Activated CD8-positive, alpha-beta memory T cell treated with anti-CD3 and anti-CD28 coated beads for 4 hours (primary cell): ENCODE results near the gene NR3C1.
A peak's percentile ranks its signal among the peaks of the same experiment; 100 is the strongest.

Experiments
- DNase-seq, 2 donors: peaks; one replicate each; pipeline ENCODE4 v3.0.0-alpha.2; 2020; ENCODE audit warnings: low read depth in 2 of 2

Gene NR3C1

GRCh38 chr5:143362664-143363227 is 40.7 kb downstream of the NR3C1 start:
- no peak for DNase-seq

GRCh38 chr5:143361438-143361837 is 42.0 kb downstream of the NR3C1 start:
- no peak for DNase-seq

- no peak for DNase-seq
These were observed 42.7 kb downstream of the NR3C1 start for GRCh38 chr5:143360755-143361154.

GRCh38 chr5:143359869-143360268 is 43.6 kb downstream of the NR3C1 start:
- DNase-seq: no peak

GRCh38 chr5:143356855-143357583 is 46.5 kb downstream of the NR3C1 start:
- DNase-seq: no peak

GRCh38 chr5:143355710-143356109 is 47.8 kb downstream of the NR3C1 start:
- DNase-seq: peak; percentile 18 to 52

GRCh38 chr5:143354025-143354424 is 49.5 kb downstream of the NR3C1 start:
- DNase-seq: no peak

- no peak for DNase-seq
These were observed 50.8 kb downstream of the NR3C1 start for GRCh38 chr5:143352691-143353090.

- no peak for DNase-seq
These were observed 52.5 kb downstream of the NR3C1 start for GRCh38 chr5:143350751-143351602.

- DNase-seq: no peak
These were observed 53.1 kb downstream of the NR3C1 start for GRCh38 chr5:143350341-143350740.

- no peak for DNase-seq
These were observed 54.3 kb downstream of the NR3C1 start for GRCh38 chr5:143349177-143349576.

GRCh38 chr5:143347698-143348344 is 55.7 kb downstream of the NR3C1 start:
- no peak for DNase-seq

GRCh38 chr5:143347046-143347445 is 56.4 kb downstream of the NR3C1 start:
- no peak for DNase-seq

GRCh38 chr5:143345671-143346440 is 57.6 kb downstream of the NR3C1 start:
- DNase-seq: no peak

- no peak for DNase-seq
These were observed 60.4 kb downstream of the NR3C1 start for GRCh38 chr5:143343042-143343441.

- no peak for DNase-seq
These were observed 60.9 kb downstream of the NR3C1 start for GRCh38 chr5:143342607-143343006.

GRCh38 chr5:143341807-143342570 is 61.5 kb downstream of the NR3C1 start:
- no peak for DNase-seq

- no peak for DNase-seq
These were observed 62.4 kb downstream of the NR3C1 start for GRCh38 chr5:143340891-143341685.

- DNase-seq: no peak
These were observed 64.7 kb downstream of the NR3C1 start for GRCh38 chr5:143338658-143339366.
